CD4-positive, alpha-beta T cell (primary cell): Measurements from ENCODE around the gene GRIA3. TPM values are rescaled to one million over a fixed set of nuclear protein-coding genes. Genes with fewer than 3 reads are reported as not detected.

Experiments used
- ATAC-seq: fragments of 200-7000 bp; cut with Tn5 transposase; one replicate; pipeline ENCODE4 v1.10.0; 2022; ENCODE audit warnings: mild to moderate bottlenecking; ENCODE audit not compliant: poor library complexity
- CTCF ChIA-PET: fragments of 350-600 bp; sonication (Branson Sonifier 250); formaldehyde crosslinking; loops from one replicate; lab custom pipeline; 2021; ENCODE audit warnings: antibody characterized with exemption, inconsistent platforms; lab: Charles Lee
- POLR2A ChIA-PET: fragments of 350-600 bp; sonication (Branson Sonifier 250); formaldehyde crosslinking; loops from one replicate; lab custom pipeline; 2021; ENCODE audit warnings: antibody characterized with exemption, inconsistent platforms; lab: Charles Lee
- DNase-seq, 14 experiments: peaks; one replicate each; pipeline ENCODE4 v3.0.0-alpha.2; 2013 to 2020; ENCODE audit warnings: mixed read lengths in 2 of 14
- H3K27ac ChIP-seq, 2 donors: one replicate each; pipeline versions ENCODE4 v1.5.1 to v1.7.0; 2013; ENCODE audit warnings: low read length in 2 of 2, low read depth in 1 of 2, mild to moderate bottlenecking in 1 of 2
- H3K27me3 ChIP-seq, 2 experiments: 1 replicate in 1 of 2; 2 replicates in 1 of 2; pipeline versions ENCODE4 v1.6.1 to v1.7.0; 2013; ENCODE audit warnings: low read length in 2 of 2, control low read depth in 1 of 2, mild to moderate bottlenecking in 1 of 2, moderate library complexity in 1 of 2; ENCODE audit not compliant: insufficient read depth in 2 of 2, control insufficient read depth in 1 of 2
- H3K36me3 ChIP-seq: one replicate; pipeline ENCODE4 v1.6.1; 2013; ENCODE audit warnings: low read length, control low read depth; ENCODE audit not compliant: insufficient read depth
- H3K4me1 ChIP-seq: one replicate; pipeline ENCODE4 v1.6.1; 2013; ENCODE audit warnings: low read length, control low read depth; ENCODE audit not compliant: insufficient read depth
- H3K4me3 ChIP-seq: one replicate; pipeline ENCODE4 v1.5.1; 2013; ENCODE audit warnings: mild to moderate bottlenecking, low read length, moderate library complexity
- H3K9me3 ChIP-seq, 2 experiments: 1 replicate in 1 of 2; 2 replicates in 1 of 2; pipeline versions ENCODE4 v1.6.1 to v1.7.0; 2013; ENCODE audit warnings: low read length in 2 of 2, mild to moderate bottlenecking in 2 of 2, control low read depth in 1 of 2, moderate library complexity in 1 of 2; ENCODE audit not compliant: control insufficient read depth in 1 of 2, insufficient read depth in 1 of 2
- H3K27ac Mint-ChIP-seq: one replicate; pipeline ENCODE4 v1.8.0; 2020; ENCODE audit warnings: mixed read lengths
- H3K27me3 Mint-ChIP-seq: one replicate; pipeline ENCODE4 v1.8.0; 2021; ENCODE audit warnings: mixed read lengths
- H3K36me3 Mint-ChIP-seq: one replicate; pipeline ENCODE4 v1.8.0; 2021; ENCODE audit warnings: low read depth, mixed read lengths
- H3K4me1 Mint-ChIP-seq: one replicate; pipeline ENCODE4 v1.8.0; 2021; ENCODE audit warnings: low read depth, mixed read lengths
- H3K4me3 Mint-ChIP-seq: one replicate; pipeline ENCODE4 v1.8.0; 2020; ENCODE audit warnings: mild to moderate bottlenecking, mixed read lengths
- H3K9me3 Mint-ChIP-seq: one replicate; pipeline ENCODE4 v1.8.0; 2020; ENCODE audit warnings: mixed read lengths
- CTCF ChIP-seq: fragments of 200-600 bp; IDR thresholded peaks from one replicate; pipeline ENCODE4 v1.8.0; 2022; ENCODE audit warnings: antibody characterized with exemption, mild to moderate bottlenecking
- intact Hi-C, 2 experiments: fragments of 100-400 bp; cut with DNase I in 1 of 2; cut with micrococcal nuclease in 1 of 2; formaldehyde crosslinking; loops; one replicate each; pipeline versions ENCODE4 v1.15.1 to v1.9.0; 2023 to 2025; cut with DNase I, micrococcal nuclease
- total RNA-seq, 174 experiments: library from RNA in 2 of 174; stranded (reverse) in 2 of 174; gene quantifications; one replicate each; pipeline ENCODE4 v1.2.3 and lab custom pipeline; 2021 to 2026

GRIA3 gene
- total RNA-seq, 2 experiments from 2014 or later = not detected

GRCh38 chrX:123271902-123272301 lies 87.8 kb downstream of the GRIA3 start:
- CTCF ChIA-PET = no interaction called here
- POLR2A ChIA-PET = no interaction called here
- H3K27ac Mint-ChIP-seq = no peak overlapping the region
- H3K27me3 ChIP-seq = no peaks in the 10 kb centered on the region
- no peaks in the 10 kb centered on the region for H3K4me1 Mint-ChIP-seq
- no peak overlapping the region for H3K27ac ChIP-seq
- H3K4me3 ChIP-seq = no peak overlapping the region
- DNase-seq (no peak), ATAC-seq (no peak)
- intact Hi-C loops = no loop called here
- no peaks in the 10 kb centered on the region for H3K9me3 Mint-ChIP-seq
- H3K36me3 ChIP-seq = no peaks in the 10 kb centered on the region
- H3K36me3 Mint-ChIP-seq = no peaks in the 10 kb centered on the region
- H3K4me1 ChIP-seq = no peaks in the 10 kb centered on the region
- no peaks in the 10 kb centered on the region for H3K9me3 ChIP-seq
- no peak overlapping the region for H3K4me3 Mint-ChIP-seq
- no peaks in the 10 kb centered on the region for H3K27me3 Mint-ChIP-seq
- TF ChIP-seq CTCF = no peak

- Histone ChIP-seq H3K4me1 (no peaks in the 10 kb centered on the region), H3K9me3 (no peaks in the 10 kb centered on the region), H3K27me3 (no peaks in the 10 kb centered on the region), H3K36me3 (no peaks in the 10 kb centered on the region), H3K4me3 (no peak overlapping the region), H3K27ac (no peak overlapping the region)
- CTCF ChIA-PET = no interaction called here
- H3K36me3 Mint-ChIP-seq = no peaks in the 10 kb centered on the region
- H3K9me3 Mint-ChIP-seq = no peaks in the 10 kb centered on the region
- no peak overlapping the region for H3K27ac Mint-ChIP-seq
- H3K27me3 Mint-ChIP-seq = no peaks in the 10 kb centered on the region
- DNase-seq (no peak), ATAC-seq (no peak)
- H3K4me1 Mint-ChIP-seq = no peaks in the 10 kb centered on the region
- intact Hi-C loops = no loop called here
- no peak overlapping the region for H3K4me3 Mint-ChIP-seq
- no peak for TF ChIP-seq CTCF
- POLR2A ChIA-PET = no interaction called here
These were observed 88.6 kb downstream of the GRIA3 start for GRCh38 chrX:123272630-123273029.

- CTCF ChIA-PET = no interaction called here
- H3K27ac ChIP-seq = no peak overlapping the region
These were observed 90.7 kb downstream of the GRIA3 start for GRCh38 chrX:123274796-123275195.

More at GRCh38 chrX:123274796-123275195, 90.7 kb downstream of the GRIA3 start:
- DNase-seq (no peak), ATAC-seq (no peak)
- Histone ChIP-seq H3K27me3 (no peaks in the 10 kb centered on the region), H3K4me1 (no peaks in the 10 kb centered on the region), H3K9me3 (no peaks in the 10 kb centered on the region), H3K36me3 (no peaks in the 10 kb centered on the region), H3K4me3 (no peak overlapping the region)
- TF ChIP-seq CTCF = no peak
- Mint-ChIP-seq H3K4me3 (no peak overlapping the region), H3K27me3 (no peaks in the 10 kb centered on the region), H3K9me3 (no peaks in the 10 kb centered on the region), H3K4me1 (no peaks in the 10 kb centered on the region), H3K27ac (no peak overlapping the region), H3K36me3 (no peaks in the 10 kb centered on the region)
- intact Hi-C loops = no loop called here
- POLR2A ChIA-PET = no interaction called here
